ENCODE measurements around the gene SLC25A48.

DNA sequence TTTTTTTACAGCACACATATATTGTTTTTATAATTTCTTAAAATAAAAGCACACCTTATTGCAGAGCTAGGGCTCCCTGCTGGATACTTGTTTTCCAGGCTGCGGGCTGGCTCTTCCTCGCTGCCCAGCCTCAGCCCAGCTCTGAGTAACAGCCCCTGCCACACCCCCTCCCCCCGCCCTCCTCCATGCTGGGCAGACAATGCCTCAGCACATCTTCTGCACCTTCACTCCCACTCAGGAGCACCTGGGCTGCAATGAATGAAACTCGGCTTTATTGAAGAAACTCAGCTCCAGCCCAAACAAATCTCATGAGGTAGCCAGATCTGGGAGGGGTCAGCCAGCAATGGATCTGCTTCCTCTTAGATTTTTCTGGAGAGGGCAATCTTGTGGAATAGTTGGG is 51.7 kb downstream of the SLC25A48 start:
- TF ChIP-seq, protein P1, sequence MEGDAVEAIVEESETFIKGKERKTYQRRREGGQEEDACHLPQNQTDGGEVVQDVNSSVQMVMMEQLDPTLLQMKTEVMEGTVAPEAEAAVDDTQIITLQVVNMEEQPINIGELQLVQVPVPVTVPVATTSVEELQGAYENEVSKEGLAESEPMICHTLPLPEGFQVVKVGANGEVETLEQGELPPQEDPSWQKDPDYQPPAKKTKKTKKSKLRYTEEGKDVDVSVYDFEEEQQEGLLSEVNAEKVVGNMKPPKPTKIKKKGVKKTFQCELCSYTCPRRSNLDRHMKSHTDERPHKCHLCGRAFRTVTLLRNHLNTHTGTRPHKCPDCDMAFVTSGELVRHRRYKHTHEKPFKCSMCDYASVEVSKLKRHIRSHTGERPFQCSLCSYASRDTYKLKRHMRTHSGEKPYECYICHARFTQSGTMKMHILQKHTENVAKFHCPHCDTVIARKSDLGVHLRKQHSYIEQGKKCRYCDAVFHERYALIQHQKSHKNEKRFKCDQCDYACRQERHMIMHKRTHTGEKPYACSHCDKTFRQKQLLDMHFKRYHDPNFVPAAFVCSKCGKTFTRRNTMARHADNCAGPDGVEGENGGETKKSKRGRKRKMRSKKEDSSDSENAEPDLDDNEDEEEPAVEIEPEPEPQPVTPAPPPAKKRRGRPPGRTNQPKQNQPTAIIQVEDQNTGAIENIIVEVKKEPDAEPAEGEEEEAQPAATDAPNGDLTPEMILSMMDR (conservative IDR thresholded peaks at IDR 0.05 in 1 of 2, IDR thresholded peaks at IDR 0.05 in 1 of 2; ENCODE audit: low read depth in 1 of 2, low read length in 2 of 2): no peak
- TF ChIP-seq EZH2 (IDR thresholded peaks at IDR 0.05; ENCODE audit: low read length, missing control alignments): no peak

Measured in fibroblast of lung (primary cell).